Measurements from ENCODE around the gene SLC38A3. TPM values are rescaled to one million over a fixed set of nuclear protein-coding genes. Genes with fewer than 3 reads are reported as not detected.

The SLC38A3 gene
- total and polyA plus RNA-seq, 2 experiments from 2014 or later: 0.28 to 1.3 TPM

- TF ChIP-seq STAT1 (IDR thresholded peaks at IDR 0.05; ENCODE audit: unreplicated experiment) (no peak), ZNF462 (CRISPR knock-in tag; IDR thresholded peaks at IDR 0.05) (no peak), CREB1 (CRISPR knock-in tag; IDR thresholded peaks at IDR 0.05; ENCODE audit: low read depth) (no peak), EZH2 (IDR thresholded peaks at IDR 0.05; ENCODE audit: low read depth, unreplicated experiment) (no peak), CTCF (conservative IDR thresholded peaks at IDR 0.05; ENCODE audit: low read depth in 2 of 2) (no peak), POLR2AphosphoS5 (IDR thresholded peaks at IDR 0.05; ENCODE audit: low read depth) (no peak), ZNF331 (CRISPR knock-in tag; IDR thresholded peaks at IDR 0.05; ENCODE audit: low read depth) (no peak), ZNF114 (CRISPR knock-in tag; IDR thresholded peaks at IDR 0.05) (no peak), NANOG (IDR thresholded peaks at IDR 0.05; ENCODE audit: borderline replicate concordance) (no peak), EZH2phosphoT487 (IDR thresholded peaks at IDR 0.05; ENCODE audit: unreplicated experiment) (no peak)
- no peaks in the 10 kb centered on the region for H3K36me3 Mint-ChIP-seq (ENCODE audit: low read depth)
- no peak overlapping the region for H3K27ac Mint-ChIP-seq
- Histone ChIP-seq H3K4me3 (no peak overlapping the region), H4K20me1 (replicated peaks; ENCODE audit: insufficient read depth) (no peaks in the 10 kb centered on the region), H3F3A (replicated peaks; ENCODE audit: low read depth) (0 out of 2 replicates have a peak, but pooled peaks cover 2% of the 10 kb centered on the region), H3K36me3 (ENCODE audit: insufficient read depth) (no peaks in the 10 kb centered on the region), H3K27ac (ENCODE audit: low read depth) (no peak overlapping the region), H2AFZ (no peak overlapping the region), H3K4me1 (ENCODE audit: insufficient read depth) (no peaks in the 10 kb centered on the region), H3K79me2 (replicated peaks; ENCODE audit: insufficient read depth) (no peaks in the 10 kb centered on the region), H3K4me2 (no peak overlapping the region), H3K27me3 (ENCODE audit: insufficient read depth) (no peaks in the 10 kb centered on the region), H3K9me2 (ENCODE audit: insufficient read depth) (no peaks in the 10 kb centered on the region)
- ATAC-seq (no peak), DNase-seq (ENCODE audit: low spot score) (no peak)
- no peak overlapping the region for H3K4me3 Mint-ChIP-seq
- no peaks in the 10 kb centered on the region for H3K9me3 Mint-ChIP-seq
- H3K27me3 Mint-ChIP-seq (ENCODE audit: insufficient read depth, low read depth, poor library complexity): peaks cover 12% of the 10 kb centered on the region
- H3K4me1 Mint-ChIP-seq: peaks cover 14% of the 10 kb centered on the region
These were observed 8.3 kb downstream of the SLC38A3 start for GRCh38 chr3:50213373-50213772.

Data from GM23338 (cell line).